Measurements from ENCODE around the gene SYP.
"Not testable (repeated sequence)": the region's sequence is repeated elsewhere in the genome, so short reads cannot be mapped to it uniquely, and the experiment has no call there.

- TF ChIP-seq EZH2 (IDR thresholded peaks at IDR 0.05); POLR2AphosphoS5 (IDR thresholded peaks at IDR 0.05; ENCODE audit: borderline replicate concordance, low read depth, low read length): not testable (repeated sequence)
Measured at GRCh38 chrX:49142264-49142663, 57.7 kb downstream of the SYP start.

All from SK-N-MC (cell line).